GM21528 (cell line): ENCODE data around the gene HPD.
A peak's percentile ranks its signal among the peaks of the same experiment; 100 is the strongest.

Experiments used
- ATAC-seq: cut with Tn5 transposase; IDR thresholded peaks from one replicate; pipeline ENCODE4 v1.9.1; 2021; ENCODE audit warnings: mild to moderate bottlenecking, moderate library complexity; ENCODE audit not compliant: unreplicated experiment, low FRiP score

HPD gene

DNA sequence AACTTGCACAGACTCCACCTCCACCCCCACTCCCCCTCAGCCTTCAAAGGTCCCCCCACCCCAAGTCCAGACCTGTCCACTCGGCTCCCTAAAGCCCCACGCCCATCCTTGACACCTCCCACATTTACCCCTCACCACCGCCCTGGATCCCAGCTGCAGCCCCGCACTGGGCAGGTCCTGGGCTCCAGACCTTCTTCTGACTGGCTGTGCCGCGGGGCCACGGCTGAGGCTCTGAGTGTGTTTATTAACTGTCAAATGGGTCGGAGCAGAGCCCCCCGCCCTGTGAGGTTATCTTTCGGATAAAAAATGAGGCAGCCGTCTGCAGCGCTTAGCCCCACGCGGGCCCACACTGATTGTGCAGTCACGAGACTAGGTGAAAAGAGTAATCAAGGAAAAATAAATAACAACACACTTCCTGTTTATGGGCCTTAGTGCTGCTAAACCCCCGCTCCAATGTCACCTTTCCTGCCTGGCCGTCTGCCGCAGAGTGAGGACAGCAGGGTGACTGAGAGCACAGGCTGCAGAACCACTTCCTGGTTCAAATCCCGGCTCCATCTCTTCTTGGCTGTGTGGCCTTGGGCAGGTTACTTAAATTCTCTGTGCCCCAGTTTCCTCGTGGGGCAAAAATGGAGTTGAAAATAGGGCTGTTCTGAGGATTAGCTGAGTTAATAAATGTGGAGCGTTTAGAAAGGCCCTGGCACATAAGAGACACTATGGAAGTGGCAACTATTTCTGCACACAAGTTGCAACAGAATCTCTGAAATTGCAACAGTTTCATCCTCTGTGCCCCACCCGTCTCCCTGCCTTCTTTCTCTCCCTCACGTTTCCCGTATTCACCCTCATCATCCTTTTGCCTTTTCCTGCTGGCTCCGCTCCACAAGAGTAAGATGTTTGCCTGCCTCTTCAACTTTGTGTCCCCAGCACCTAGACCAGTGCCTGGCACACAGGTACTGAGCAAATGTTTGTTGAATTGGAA lies 45.5 kb downstream of the HPD start:
- no peak for ATAC-seq

DNA sequence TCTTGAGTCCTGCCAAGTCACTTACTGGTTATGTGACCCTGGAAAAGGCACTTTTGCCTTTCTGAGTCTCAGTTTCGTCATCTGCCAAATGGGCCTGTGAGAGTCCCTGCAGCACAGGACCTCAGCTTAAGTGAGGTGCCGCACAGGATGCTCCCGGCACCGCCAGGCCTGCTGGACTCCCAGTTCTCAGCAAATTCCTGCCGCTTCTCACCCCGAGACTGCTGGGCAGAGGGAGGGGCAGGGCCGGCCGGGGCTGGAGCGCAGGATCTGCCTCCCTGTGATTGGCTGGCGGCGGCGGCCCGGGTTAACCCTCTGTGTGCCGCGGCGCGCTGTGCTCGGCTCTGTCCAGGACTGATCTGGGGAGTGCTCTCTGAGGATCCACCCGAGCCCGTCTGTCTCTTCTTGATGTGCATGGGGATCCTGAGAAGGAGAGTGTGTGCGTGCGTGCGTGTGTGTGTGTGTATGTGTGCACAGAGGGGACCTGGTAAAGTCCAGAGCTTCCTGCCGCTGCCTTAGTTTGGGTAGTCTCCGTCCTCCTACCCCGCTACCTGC lies 46.3 kb downstream of the HPD start:
- no peak for ATAC-seq

DNA sequence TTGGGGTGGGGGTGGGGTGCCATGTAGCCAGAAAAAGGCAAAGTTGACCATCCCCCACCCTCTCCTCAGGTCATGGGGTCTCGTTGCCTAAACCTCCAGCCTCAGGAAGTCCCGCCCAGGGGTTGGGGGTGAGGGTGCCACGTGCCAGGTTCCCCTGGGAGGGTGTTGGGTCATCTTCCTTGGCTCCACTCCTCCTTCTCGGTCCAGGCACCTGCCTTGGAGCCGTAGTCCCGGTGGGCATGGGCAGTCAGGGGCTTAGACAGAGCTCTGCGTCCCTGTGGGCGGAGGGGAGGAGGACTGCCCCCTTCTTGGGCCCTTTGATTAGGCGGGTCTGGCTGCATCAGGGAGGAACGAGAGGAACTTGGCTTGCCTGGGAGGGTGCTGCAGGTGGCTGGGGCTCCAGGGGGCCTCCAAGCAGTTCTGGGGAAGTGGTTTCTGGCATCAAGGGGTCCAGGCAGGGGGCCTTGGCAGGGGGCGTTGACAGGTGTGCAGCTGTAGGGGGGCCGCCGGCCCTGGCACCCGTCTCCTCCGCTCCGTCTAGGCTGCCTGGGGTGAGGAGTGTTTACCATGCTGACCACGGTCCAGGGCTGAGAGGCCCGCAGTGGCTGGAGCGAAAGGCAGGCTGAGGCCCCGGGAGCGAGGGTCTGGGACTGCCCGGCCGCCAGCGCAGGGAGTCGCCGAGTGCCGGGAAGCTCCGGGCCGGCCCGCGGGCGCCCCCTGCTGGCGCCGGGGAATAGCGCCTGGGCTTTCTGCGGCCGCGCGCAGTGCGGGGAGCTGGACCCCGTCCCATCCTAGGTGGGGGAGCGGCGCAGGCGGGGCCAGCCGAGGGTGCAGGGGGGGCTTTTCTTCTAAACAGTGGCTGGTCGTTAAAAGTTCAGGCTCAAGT lies 47.0 kb downstream of the HPD start:
- peak; percentile 66 for ATAC-seq

DNA sequence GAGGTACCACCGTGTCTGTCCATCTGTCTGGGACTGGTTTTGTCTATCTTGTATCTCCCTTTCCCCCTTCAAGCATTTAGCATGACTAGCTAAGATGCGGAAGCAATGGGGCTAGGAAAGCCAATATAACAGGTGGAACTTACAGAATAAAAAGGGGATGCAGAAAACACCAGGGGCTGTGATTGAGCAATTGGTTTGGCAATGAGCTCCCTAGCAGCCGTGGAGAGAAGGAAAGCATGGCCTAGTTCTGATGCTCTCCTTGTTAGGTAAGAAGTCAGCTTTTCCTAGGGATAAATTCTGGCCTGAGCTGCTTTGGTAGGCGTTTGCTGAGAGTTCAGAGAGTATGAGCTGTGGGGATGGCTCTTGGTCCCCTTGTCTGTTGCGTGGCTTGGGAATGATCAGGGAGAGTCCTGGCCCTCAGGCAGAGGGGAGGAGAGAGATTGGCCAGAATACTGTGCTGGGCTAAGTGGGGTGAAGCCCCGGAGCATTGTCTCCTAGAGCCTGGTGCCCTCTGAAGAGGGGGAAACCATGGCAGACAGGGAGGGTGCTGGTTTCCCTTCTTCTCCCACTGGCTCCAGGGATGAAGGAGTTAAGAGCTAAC lies 47.7 kb downstream of the HPD start:
- ATAC-seq = no peak

DNA sequence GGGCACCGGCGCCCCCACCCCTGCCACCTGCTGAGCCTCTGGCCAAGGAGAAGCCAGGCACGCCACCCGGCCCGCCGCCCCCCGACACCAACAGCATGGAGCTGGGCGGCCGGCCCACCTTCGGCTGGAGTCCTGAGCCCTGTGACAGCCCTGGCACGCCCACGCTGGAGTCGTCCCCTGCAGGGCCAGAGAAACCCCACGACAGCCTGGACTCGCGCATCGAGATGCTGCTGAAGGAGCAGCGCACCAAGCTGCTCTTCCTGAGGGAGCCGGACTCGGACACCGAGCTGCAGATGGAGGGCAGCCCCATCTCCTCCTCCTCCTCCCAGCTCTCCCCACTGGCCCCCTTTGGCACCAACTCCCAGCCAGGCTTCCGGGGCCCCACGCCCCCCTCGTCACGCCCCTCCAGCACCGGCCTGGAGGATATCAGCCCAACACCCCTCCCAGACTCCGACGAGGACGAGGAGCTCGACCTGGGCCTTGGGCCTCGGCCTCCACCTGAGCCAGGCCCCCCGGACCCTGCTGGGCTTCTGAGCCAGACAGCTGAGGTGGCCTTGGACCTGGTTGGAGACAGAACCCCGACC lies 48.3 kb downstream of the HPD start:
- ATAC-seq = no peak

DNA sequence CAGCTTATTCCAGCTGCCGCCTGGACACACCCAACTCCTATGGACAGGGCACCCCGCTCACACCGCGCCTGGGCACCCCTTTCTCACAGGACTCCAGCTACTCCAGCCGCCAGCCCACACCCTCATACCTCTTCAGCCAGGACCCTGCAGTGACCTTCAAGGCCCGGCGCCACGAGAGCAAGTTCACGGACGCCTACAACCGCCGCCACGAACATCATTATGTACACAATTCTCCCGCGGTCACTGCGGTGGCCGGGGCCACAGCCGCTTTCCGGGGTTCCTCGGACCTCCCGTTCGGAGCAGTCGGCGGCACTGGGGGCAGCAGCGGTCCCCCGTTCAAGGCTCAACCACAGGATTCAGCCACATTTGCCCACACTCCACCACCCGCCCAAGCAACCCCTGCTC lies 48.9 kb downstream of the HPD start:
- ATAC-seq = no peak

DNA sequence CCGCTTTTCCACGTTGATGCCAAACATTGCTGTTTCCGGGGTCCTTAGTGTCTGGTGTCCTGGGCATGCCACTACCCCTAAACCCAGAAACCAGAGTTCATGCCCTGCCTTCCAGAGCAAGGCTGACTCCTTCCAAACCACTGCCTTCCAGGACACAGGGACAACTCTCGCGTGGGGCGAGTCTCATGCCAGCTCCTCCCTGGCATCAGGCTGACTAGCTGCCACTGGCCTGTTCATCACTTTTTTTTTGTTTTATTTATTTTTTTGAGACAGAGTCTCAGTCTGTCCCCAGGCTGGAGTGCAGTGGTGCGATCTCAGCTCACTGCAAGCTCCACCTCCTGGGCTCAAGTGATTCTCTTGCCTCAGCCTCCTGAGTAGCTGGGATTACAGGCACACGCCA lies 50.0 kb downstream of the HPD start:
- no peak for ATAC-seq

DNA sequence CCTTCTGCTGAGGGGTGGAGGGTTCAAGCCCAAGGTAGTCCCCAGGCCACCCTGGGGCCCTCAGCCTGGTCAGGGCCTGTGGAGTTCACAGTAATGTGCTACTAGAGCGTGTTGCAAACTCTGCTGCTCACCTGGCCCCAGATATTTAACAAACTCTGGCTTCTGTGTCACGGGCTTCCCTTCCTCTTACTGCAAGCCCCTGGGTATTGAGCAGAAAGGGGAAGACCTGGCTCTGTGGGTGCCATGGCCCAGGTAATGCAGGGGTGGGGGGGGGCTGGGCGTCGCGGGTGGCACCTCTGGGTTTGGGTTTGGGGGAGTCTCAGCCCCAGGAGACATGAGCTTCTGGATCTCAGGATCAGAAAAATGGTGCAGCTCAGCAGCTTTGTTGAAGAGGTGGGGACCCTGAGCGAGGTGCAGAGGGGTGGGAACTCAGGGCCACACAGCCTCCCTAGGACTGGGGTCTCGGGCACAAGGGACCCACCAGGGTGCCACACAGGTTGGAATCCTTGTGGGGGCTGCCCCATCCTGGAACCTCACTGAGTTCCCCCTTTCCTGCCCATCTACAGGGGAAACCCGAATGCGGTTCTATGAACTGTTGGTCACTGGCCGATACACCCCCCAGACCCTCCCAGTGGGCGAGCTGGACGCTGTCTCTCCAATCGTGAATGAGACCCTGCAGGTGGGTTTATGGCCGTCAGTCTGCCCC lies 50.9 kb downstream of the HPD start:
- ATAC-seq = no peak

DNA sequence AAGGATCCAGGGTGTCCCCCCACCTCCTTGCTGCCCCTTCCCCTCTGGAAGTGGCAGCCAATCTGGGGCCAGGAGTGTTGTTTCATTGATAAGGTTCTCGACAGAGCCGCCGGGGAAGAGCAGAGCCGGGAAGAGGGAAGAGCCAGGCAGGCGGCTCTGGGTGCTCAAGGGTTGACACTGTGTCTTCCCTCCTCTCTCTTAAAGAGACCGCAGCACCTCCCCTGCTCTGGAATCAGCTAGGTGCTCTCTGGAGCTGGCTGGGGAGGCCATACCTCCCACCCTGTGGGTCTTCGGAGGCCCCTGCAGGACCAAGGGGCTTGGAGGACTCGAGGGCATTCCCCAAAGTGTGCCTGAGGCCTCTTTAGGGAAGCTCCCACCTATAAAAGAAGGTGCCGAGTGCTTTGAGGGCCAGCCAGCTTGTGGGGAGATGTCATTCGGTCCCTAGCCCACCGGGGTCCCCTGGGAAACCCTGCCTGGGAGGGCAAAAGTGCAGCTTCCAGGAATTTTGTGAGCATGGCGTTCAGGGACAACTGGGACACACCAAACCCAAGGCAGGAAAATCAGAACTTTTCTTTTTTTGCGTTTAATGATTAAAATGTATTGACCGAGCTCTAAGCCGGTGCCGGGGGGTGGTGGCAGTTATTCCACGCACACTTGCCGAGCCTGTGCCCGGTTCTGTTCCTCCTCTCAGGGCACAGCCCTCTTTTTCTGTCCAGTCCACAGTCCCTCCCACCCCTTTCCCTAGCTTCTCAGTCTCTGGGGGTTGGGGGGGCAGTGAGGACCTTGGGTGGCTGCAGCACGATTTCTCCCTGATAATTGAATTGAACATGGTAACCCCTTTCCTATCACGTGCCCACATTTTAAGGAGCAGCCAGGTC lies 51.9 kb downstream of the HPD start:
- ATAC-seq = no peak

DNA sequence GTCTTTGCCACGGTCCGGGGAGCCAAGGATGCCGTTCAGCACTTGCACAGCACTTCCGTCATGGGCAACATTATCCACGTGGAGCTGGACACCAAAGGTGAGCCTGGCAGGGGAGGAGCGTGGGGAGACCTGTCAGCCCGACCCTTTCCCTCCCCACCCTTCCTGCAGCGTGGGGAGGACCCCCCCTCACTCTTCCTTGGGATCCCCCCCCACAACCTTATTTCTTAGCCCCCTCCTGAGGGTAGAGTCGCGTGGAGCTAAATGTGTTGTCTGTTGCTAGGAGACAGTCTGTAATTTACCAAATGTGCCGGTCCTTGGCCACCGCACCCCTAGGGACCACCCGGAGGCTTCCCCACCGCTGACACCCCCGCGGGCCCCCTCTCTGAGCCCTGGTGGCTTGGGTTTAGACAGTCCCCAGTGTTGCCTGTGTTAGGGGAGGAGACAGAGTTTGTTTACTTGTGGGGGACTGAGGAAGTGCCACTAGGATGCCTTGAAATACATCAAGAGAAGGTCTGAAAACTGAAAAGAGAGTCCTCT lies 52.6 kb downstream of the HPD start:
- ATAC-seq = no peak

DNA sequence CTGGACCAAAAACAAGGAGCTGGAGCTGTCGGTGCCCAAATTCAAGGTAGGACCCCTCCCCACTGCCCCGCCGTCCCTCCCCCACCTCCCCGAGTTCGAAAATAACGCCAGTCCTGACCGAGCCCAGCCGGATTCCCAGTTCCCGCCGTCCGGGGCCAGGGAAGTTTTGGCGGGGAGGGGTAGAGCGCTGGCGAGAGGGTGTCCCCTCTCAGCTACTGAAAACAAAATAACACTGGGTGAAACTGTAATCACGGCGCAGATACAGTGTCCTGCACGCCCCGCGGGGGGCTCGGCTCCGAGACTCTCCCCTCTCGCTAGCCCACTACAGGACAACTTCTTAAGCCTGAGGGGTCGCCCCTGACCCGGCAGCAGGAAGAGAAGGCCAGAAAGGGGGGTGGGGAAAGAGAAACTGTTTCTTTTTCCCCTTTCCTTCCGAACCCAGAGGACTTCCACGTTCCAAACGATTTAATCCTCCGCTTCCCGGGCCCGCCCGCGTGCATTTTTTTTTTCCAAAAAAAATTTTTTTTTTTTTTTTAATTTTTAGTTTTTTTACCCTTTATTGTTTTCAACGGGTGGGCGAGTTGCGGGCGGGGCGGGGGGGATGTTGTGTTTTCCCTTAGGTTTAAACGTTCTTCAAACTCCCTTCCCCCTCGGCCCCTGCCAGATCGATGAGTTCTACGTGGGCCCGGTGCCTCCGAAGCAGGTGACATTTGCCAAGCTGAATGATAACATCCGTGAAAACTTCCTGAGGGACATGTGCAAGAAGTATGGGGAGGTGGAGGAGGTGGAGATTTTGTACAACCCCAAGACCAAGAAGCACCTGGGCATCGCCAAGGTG lies 53.3 kb downstream of the HPD start:
- no peak for ATAC-seq

DNA sequence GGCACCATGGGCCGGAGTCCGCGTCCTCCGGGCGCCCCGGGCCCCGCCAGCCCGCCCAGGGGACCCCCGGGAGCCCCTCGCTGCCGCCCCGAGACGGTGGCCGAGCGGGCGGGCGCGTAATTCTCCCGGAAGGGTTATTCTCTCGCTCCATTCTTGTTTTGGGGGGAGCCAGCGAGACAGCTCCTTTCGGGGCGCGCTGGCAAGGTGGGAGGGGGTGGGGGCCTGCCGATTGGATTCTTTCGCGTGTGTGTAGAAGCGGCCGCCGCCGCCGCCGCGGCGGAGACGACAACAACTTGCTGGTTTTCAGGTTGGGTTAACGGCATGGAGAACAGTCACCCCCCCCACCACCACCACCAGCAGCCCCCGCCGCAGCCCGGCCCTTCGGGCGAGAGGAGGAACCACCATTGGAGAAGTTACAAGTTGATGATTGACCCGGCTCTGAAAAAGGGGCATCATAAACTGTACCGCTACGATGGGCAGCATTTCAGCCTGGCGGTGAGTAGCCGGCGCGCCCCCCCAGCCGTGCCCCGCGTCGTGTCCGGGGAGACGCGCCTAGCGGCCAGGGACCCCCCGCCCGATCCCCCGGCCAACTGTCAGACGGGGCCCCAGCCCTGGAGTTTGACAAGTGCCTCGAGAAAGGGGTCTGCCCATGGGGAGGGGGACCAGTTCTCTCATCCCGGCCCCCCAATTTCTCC lies 54.1 kb downstream of the HPD start:
- ATAC-seq = no peak

DNA sequence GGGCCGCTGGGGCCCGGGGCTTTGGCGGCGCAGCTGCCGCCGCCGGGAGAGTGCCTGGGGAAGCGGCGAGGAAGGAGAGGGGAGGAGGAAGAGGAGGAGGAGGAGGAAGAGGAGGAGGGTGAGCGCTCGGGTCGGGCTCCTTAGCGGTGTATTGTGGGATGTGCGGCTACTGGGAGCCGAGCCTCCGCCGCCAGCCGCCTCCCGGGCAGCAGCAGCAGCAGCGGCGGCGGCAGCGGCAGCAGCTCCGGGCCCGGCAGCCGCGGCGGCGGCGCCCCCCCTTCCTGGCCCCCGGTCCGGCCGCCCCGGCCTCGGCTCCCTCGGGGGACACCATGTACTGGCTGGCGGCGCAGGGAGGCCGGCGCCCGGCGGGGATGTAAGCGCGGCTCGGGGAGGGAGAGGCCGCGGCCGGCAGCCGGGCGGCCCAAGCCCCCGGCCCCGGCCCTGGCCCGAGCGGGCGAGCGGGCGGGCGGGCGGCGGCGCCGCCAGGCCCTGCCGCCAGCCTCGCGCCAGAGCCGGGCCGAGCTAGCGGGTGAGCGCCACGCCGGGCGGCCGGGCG lies 54.7 kb downstream of the HPD start, which contains the start of gene SETD1B:
Gene SETD1B, plus strand, starts transcription at position 149 of the 556 bp plus-strand sequence. CDS start 729 bp downstream, outside the sequence.
- ATAC-seq = no peak

DNA sequence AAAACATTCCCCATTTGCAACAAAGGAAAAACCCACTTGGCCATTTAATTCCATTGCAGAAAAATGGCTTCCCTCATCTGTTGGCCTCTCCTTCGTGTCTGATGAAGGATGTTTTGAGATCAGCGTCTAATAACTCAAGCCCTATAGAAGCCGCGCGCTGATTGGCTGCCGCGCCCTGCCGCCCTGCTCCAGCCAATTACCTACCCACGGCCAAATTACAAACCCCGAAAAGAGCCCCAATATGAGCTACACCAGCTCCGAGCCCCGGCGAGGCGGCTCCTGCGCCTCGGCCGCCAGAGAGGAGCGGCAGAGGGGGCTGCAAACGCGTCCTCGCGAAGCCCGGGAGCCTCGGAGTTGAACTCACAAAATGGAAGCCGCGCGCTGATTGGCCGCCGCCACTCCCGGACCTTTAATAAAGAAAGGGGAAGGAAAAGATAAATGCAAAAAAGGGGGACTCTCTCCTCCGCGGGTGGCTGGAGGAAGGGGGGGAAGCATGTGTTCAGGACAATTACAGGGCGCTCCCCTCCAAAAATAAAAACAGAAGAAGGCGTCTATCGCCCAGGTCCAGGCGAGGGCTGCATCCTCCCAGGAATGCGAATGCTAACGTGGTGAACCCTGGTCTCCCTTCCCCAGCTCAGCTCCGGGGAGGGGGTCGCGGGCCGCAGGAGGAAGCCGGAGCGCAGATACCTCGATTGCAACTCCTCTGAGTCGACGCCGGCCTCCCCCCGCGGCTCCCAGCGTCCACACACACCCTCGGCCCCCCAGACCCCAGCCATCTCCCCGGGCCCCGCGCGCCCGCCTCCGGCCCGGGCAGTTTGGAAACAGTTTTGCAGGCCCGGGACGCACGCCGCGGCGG lies 55.6 kb downstream of the HPD start:
- ATAC-seq = peak; percentile 37

DNA sequence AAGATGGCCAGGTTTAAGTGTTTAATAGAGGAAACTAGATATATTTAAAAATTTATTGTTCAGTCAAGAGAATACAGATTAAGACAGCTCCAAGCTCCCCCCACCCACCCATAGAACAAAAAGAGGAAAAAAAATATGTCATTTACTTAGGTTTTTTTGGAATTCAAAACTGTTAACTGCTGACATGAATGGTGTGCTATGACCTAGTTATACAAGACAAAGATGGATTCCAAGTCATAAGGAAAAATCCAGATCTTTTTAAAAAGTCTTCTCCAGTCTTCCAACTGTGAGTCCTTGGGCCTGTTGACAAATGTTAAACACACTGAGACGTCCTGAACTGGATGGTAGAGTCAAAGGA lies 56.2 kb downstream of the HPD start:
- ATAC-seq = no peak
